ENCODE measurements around the gene UNKL.
A peak's percentile ranks its signal among the peaks of the same experiment; 100 is the strongest.

UNKL gene

GRCh38 chr16:1425616-1426370, 11.3 kb upstream of the UNKL start:
- DNase-seq (ENCODE audit: low read depth, low spot score) = no peak
- no peak overlapping the region for H3K4me3 ChIP-seq (ENCODE audit: low read depth, low read length)
- POLR2A ChIA-PET = no interaction called here
- TF ChIP-seq CTCF (IDR thresholded peaks at IDR 0.05; ENCODE audit: insufficient read depth, low read length, missing control alignments) = no peak
- CTCF ChIA-PET = no interaction called here

GRCh38 chr16:1424028-1424427, 9.5 kb upstream of the UNKL start:
- POLR2A ChIA-PET = no interaction called here
- TF ChIP-seq CTCF (IDR thresholded peaks at IDR 0.05; ENCODE audit: insufficient read depth, low read length, missing control alignments) = no peak
- CTCF ChIA-PET = no interaction called here
- DNase-seq (ENCODE audit: low read depth, low spot score) = no peak
- H3K4me3 ChIP-seq (ENCODE audit: low read depth, low read length) = no peak overlapping the region

GRCh38 chr16:1422076-1422475, 7.6 kb upstream of the UNKL start:
- no peak overlapping the region for H3K4me3 ChIP-seq (ENCODE audit: low read depth, low read length)
- no peak for DNase-seq (ENCODE audit: low read depth, low spot score)
- POLR2A ChIA-PET = no interaction called here
- CTCF ChIA-PET = interaction anchor here (1.8 kb wide), 1 partner anchor 22 kb away, joined by 4 read pairs; the partner anchor contains the start of gene CCDC154
- TF ChIP-seq CTCF (IDR thresholded peaks at IDR 0.05; ENCODE audit: insufficient read depth, low read length, missing control alignments) = no peak

- peak overlapping the region; percentile 98 for H3K4me3 ChIP-seq (ENCODE audit: low read depth, low read length)
- CTCF ChIA-PET = interaction anchor here (0.8 to 1.0 kb wide), 2 partner anchors 13 to 286 kb away, joined by 3 to 4 read pairs; partner anchors contain the start of gene MAPK8IP3
- TF ChIP-seq CTCF (IDR thresholded peaks at IDR 0.05; ENCODE audit: insufficient read depth, low read length, missing control alignments) = no peak
- no peak for DNase-seq (ENCODE audit: low read depth, low spot score)
- POLR2A ChIA-PET = interaction anchor here (1.0 to 1.7 kb wide), 6 partner anchors 9 to 363 kb away, joined by 3 to 9 read pairs (median 6); partner anchors contain the start of genes NUBP2, SPSB3 and UBE2I
These were observed 5.6 kb upstream of the UNKL start for GRCh38 chr16:1420111-1420539.

GRCh38 chr16:1416521-1416941, 2.0 kb upstream of the UNKL start:
- POLR2A ChIA-PET = no interaction called here

More at GRCh38 chr16:1416521-1416941, 2.0 kb upstream of the UNKL start:
- no peak for TF ChIP-seq CTCF (IDR thresholded peaks at IDR 0.05; ENCODE audit: insufficient read depth, low read length, missing control alignments)
- no peak for DNase-seq (ENCODE audit: low read depth, low spot score)
- H3K4me3 ChIP-seq (ENCODE audit: low read depth, low read length) = no peak overlapping the region
- CTCF ChIA-PET = no interaction called here
